Brain microvascular endothelial cell (primary cell): Measurements from ENCODE around the gene WNT2.
"Not testable (repeated sequence)": the region's sequence is repeated elsewhere in the genome, so short reads cannot be mapped to it uniquely, and the experiment has no call there.

Experiments used
- DNase-seq: peaks from one replicate; pipeline ENCODE4 v3.0.0-alpha.2; 2020
- H3K27ac ChIP-seq: fragments of 250-450 bp; sonication (Bioruptor Pico); 2 replicates; pipeline ENCODE4 v1.5.1; 2020; ENCODE audit warnings: mild to moderate bottlenecking, moderate library complexity
- H3K27me3 ChIP-seq: fragments of 250-450 bp; sonication (Bioruptor Pico); replicated peaks from 2 replicates; pipeline ENCODE4 v1.5.1; 2020; ENCODE audit warnings: mild to moderate bottlenecking
- H3K36me3 ChIP-seq: fragments of 250-450 bp; sonication (Bioruptor Pico); replicated peaks from 2 replicates; pipeline ENCODE4 v1.5.1; 2020; ENCODE audit warnings: mild to moderate bottlenecking
- H3K4me3 ChIP-seq: 2 replicates; pipeline ENCODE4 v1.5.1; 2011; ENCODE audit warnings: low read depth, mild to moderate bottlenecking, control low read depth, low read length, moderate library complexity
- CTCF ChIP-seq: IDR thresholded peaks from 2 replicates; pipeline ENCODE4 v1.5.1; 2011; ENCODE audit warnings: low read depth, mild to moderate bottlenecking, moderate library complexity, low read length, control low read depth, inconsistent platforms; ENCODE audit errors: missing control alignments
- in situ Hi-C: cut with HindIII; loops from 2 replicates; pipeline ENCODE4 v1.10.0; 2017; ENCODE audit warnings: low sequenced_read_pairs, low pct_ligation_motif_present

Gene WNT2

GRCh38 chr7:117320523-117320922 is 2.3 kb downstream of the WNT2 start:
- no peak for DNase-seq
- Histone ChIP-seq H3K4me3 (no peak overlapping the region), H3K36me3 (no peaks in the 10 kb centered on the region), H3K27ac (no peak overlapping the region), H3K27me3 (peaks cover 24% of the 10 kb centered on the region)
- TF ChIP-seq CTCF: no peak
- in situ Hi-C loops: no loop called here

- peaks cover 24% of the 10 kb centered on the region for H3K27me3 ChIP-seq
- no peak for DNase-seq
Observed at GRCh38 chr7:117319181-117319580, 3.7 kb downstream of the WNT2 start.

GRCh38 chr7:117313582-117313981 is 9.3 kb downstream of the WNT2 start:
- TF ChIP-seq CTCF: no peak
- no peaks in the 10 kb centered on the region for H3K36me3 ChIP-seq
- H3K4me3 ChIP-seq: no peak overlapping the region
- no peaks in the 10 kb centered on the region for H3K27me3 ChIP-seq
- in situ Hi-C loops: no loop called here
- no peak overlapping the region for H3K27ac ChIP-seq
- DNase-seq: no peak

More at GRCh38 chr7:117319181-117319580, 3.7 kb downstream of the WNT2 start:
- H3K4me3 ChIP-seq: no peak overlapping the region
- no peaks in the 10 kb centered on the region for H3K36me3 ChIP-seq
- H3K27ac ChIP-seq: no peak overlapping the region
- no peak for TF ChIP-seq CTCF
- in situ Hi-C loops: no loop called here

GRCh38 chr7:117312593-117313580 is 10.0 kb downstream of the WNT2 start:
- H3K36me3 ChIP-seq: no peaks in the 10 kb centered on the region
- in situ Hi-C loops: no loop called here
- peak; percentile 15 for TF ChIP-seq CTCF
- H3K27ac ChIP-seq: no peak overlapping the region
- H3K4me3 ChIP-seq: no peak overlapping the region
- H3K27me3 ChIP-seq: no peaks in the 10 kb centered on the region
- DNase-seq: no peak

- no peak overlapping the region for H3K27ac ChIP-seq
- H3K27me3 ChIP-seq: no peaks in the 10 kb centered on the region
- in situ Hi-C loops: no loop called here
- no peak overlapping the region for H3K4me3 ChIP-seq
- no peaks in the 10 kb centered on the region for H3K36me3 ChIP-seq
- no peak for TF ChIP-seq CTCF
- no peak for DNase-seq
Observed at GRCh38 chr7:117308891-117309290, 14.0 kb downstream of the WNT2 start.

GRCh38 chr7:117302396-117302795 is 20.5 kb downstream of the WNT2 start:
- no peaks in the 10 kb centered on the region for H3K27me3 ChIP-seq
- DNase-seq: no peak
- no peak overlapping the region for H3K4me3 ChIP-seq
- H3K27ac ChIP-seq: no peak overlapping the region
- no peaks in the 10 kb centered on the region for H3K36me3 ChIP-seq
- in situ Hi-C loops: no loop called here
- no peak for TF ChIP-seq CTCF

- H3K27me3 ChIP-seq, in situ Hi-C loops, H3K27ac ChIP-seq, DNase-seq, H3K36me3 ChIP-seq, H3K4me3 ChIP-seq: not testable (repeated sequence)
Observed at GRCh38 chr7:117300506-117300905, 22.4 kb downstream of the WNT2 start.
